ENCODE data around the gene UBE2S.

DNA sequence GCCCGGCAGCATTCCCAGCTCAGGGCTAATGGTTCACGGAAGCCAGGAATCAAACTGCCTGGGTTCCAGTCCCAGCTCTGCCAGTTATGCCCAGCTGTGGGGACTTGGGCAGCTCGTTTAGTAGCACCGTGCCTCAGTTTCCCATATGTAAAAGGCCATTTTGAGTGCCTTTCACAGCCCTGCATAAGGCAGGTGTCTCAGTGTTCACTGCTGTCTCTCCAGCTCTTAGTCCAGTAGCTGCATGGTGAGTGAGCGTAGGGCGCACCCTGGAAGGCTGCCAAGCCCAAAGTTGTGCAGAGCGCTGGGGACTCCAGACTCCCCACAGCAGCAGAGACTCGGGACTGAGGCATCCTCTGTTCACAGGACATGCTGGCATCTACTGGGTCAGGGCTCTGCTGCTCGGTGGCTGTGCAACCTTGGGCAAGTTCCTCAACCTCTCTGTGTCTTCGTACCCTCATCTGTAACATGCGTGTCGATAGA, 16.4 kb downstream of the UBE2S start:
- no peak for TF ChIP-seq POLR2A (IDR thresholded peaks at IDR 0.05)
- TF ChIP-seq, protein P1, sequence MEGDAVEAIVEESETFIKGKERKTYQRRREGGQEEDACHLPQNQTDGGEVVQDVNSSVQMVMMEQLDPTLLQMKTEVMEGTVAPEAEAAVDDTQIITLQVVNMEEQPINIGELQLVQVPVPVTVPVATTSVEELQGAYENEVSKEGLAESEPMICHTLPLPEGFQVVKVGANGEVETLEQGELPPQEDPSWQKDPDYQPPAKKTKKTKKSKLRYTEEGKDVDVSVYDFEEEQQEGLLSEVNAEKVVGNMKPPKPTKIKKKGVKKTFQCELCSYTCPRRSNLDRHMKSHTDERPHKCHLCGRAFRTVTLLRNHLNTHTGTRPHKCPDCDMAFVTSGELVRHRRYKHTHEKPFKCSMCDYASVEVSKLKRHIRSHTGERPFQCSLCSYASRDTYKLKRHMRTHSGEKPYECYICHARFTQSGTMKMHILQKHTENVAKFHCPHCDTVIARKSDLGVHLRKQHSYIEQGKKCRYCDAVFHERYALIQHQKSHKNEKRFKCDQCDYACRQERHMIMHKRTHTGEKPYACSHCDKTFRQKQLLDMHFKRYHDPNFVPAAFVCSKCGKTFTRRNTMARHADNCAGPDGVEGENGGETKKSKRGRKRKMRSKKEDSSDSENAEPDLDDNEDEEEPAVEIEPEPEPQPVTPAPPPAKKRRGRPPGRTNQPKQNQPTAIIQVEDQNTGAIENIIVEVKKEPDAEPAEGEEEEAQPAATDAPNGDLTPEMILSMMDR (IDR thresholded peaks at IDR 0.05), result no peak
